Measurements from ENCODE around the gene CCDC32. TPM values are rescaled to one million over a fixed set of nuclear protein-coding genes. Genes with fewer than 3 reads are reported as not detected.

Gene CCDC32
- total RNA-seq, 1 experiment from 2014 or later: 22.2 TPM

GRCh38 chr15:40575113-40575512 is 10.3 kb upstream of the CCDC32 start:
- Histone ChIP-seq H2AFZ (no peak overlapping the region), H3K79me2 (ENCODE audit: low read depth) (peaks cover 14% of the 10 kb centered on the region), H3K9me2 (ENCODE audit: insufficient read depth) (no peaks in the 10 kb centered on the region), H3K27ac (no peak overlapping the region), H3K4me2 (no peak overlapping the region), H4K20me1 (ENCODE audit: insufficient read depth) (no peaks in the 10 kb centered on the region), H3K9me3 (ENCODE audit: insufficient read depth, low read depth) (no peaks in the 10 kb centered on the region), H3K4me3 (no peak overlapping the region), H3F3A (ENCODE audit: insufficient read depth, low read depth) (no peaks in the 10 kb centered on the region), H3K27me3 (ENCODE audit: insufficient read depth, low read depth) (no peaks in the 10 kb centered on the region), H3K36me3 (ENCODE audit: low read depth) (peaks cover 13% of the 10 kb centered on the region; the same call in 1 of the 2 replicates), H3K4me1 (replicated peaks; ENCODE audit: insufficient read depth) (peaks cover 7% of the 10 kb centered on the region; the same call in 1 of the 2 replicates)
- no peak for DNase-seq
- no peak for TF ChIP-seq CTCF (conservative IDR thresholded peaks at IDR 0.05)
- no peak for TF ChIP-seq EZH2 (IDR thresholded peaks at IDR 0.05; ENCODE audit: low read depth)
- POLR2A ChIA-PET (ENCODE audit: unreplicated experiment): no interaction called here
- no TSS peak for BruUV-seq (replicated peaks)
- intact Hi-C loops (cut with micrococcal nuclease; ENCODE audit: unreplicated experiment): no loop called here
- CTCF ChIA-PET: no interaction called here

- H3K4me3 ChIP-seq: peak within 1 kb of the TSS; percentile 70
- POLR2A ChIA-PET (ENCODE audit: unreplicated experiment): interaction anchor here (0.5 to 1.0 kb wide), 4 partner anchors 99 to 1625 kb away, joined by 3 to 4 read pairs (median 3); no protein-coding TSS in a partner anchor
- H3K4me1 ChIP-seq (replicated peaks; ENCODE audit: insufficient read depth): peaks cover 13% of the 10 kb centered on the region
- peaks cover 23% of the 10 kb centered on the region for H3K79me2 ChIP-seq (ENCODE audit: low read depth)
- peak within 1 kb of the TSS; percentile 89 for H3K4me2 ChIP-seq
- peaks cover 13% of the 10 kb centered on the region; the same call in 1 of the 2 replicates for H3K36me3 ChIP-seq (ENCODE audit: low read depth)
- H3K9me2 ChIP-seq (ENCODE audit: insufficient read depth): no peaks in the 10 kb centered on the region
- DNase-seq: peak; percentile 78 to 85
- H3K27me3 ChIP-seq (ENCODE audit: insufficient read depth, low read depth): no peaks in the 10 kb centered on the region
- H2AFZ ChIP-seq: peak within 1 kb of the TSS; percentile 79
- intact Hi-C loops (cut with micrococcal nuclease; ENCODE audit: unreplicated experiment): no loop called here
- TF ChIP-seq CTCF (conservative IDR thresholded peaks at IDR 0.05) (no peak), EZH2 (IDR thresholded peaks at IDR 0.05; ENCODE audit: low read depth) (no peak)
- no peaks in the 10 kb centered on the region for H4K20me1 ChIP-seq (ENCODE audit: insufficient read depth)
- BruUV-seq (replicated peaks): TSS peak; percentile 56
- CTCF ChIA-PET: interaction anchor here (1.4 kb wide), 1 partner anchor 20 kb away, joined by 11 read pairs; no protein-coding TSS in a partner anchor
- no peaks in the 10 kb centered on the region for H3K9me3 ChIP-seq (ENCODE audit: insufficient read depth, low read depth)
- H3F3A ChIP-seq (ENCODE audit: insufficient read depth, low read depth): no peaks in the 10 kb centered on the region
- no peak within 1 kb of the TSS for H3K27ac ChIP-seq
These were observed 4.5 kb upstream of the CCDC32 start, which contains the start of gene RPUSD2 for GRCh38 chr15:40569129-40569953. TSS of gene RPUSD2 (plus strand) at chr15:40569299. CDS start at chr15:40569338, 39 bp downstream.

- intact Hi-C loops (cut with micrococcal nuclease; ENCODE audit: unreplicated experiment): no loop called here
- Histone ChIP-seq H3F3A (ENCODE audit: insufficient read depth, low read depth) (no peaks in the 10 kb centered on the region), H3K9me2 (ENCODE audit: insufficient read depth) (no peaks in the 10 kb centered on the region), H4K20me1 (ENCODE audit: insufficient read depth) (no peaks in the 10 kb centered on the region), H3K4me1 (replicated peaks; ENCODE audit: insufficient read depth) (peaks cover 17% of the 10 kb centered on the region), H2AFZ (no peak overlapping the region), H3K36me3 (ENCODE audit: low read depth) (peaks cover 4% of the 10 kb centered on the region; the same call in 1 of the 2 replicates), H3K9me3 (ENCODE audit: insufficient read depth, low read depth) (no peaks in the 10 kb centered on the region), H3K4me3 (no peak overlapping the region), H3K27ac (no peak overlapping the region), H3K4me2 (no peak overlapping the region), H3K27me3 (ENCODE audit: insufficient read depth, low read depth) (no peaks in the 10 kb centered on the region), H3K79me2 (ENCODE audit: low read depth) (peaks cover 36% of the 10 kb centered on the region)
- POLR2A ChIA-PET (ENCODE audit: unreplicated experiment): interaction anchor here (0.5 kb wide), 1 partner anchor 136 kb away, joined by 7 read pairs; no protein-coding TSS in a partner anchor
- no TSS peak for BruUV-seq (replicated peaks)
- no peak for DNase-seq
- TF ChIP-seq CTCF (conservative IDR thresholded peaks at IDR 0.05): no peak
- TF ChIP-seq EZH2 (IDR thresholded peaks at IDR 0.05; ENCODE audit: low read depth): no peak
- CTCF ChIA-PET: no interaction called here
These were observed 2.3 kb upstream of the CCDC32 start for GRCh38 chr15:40567111-40567510.

Measured in PC-9 (cell line).